Keratinocyte (primary cell): ENCODE data around the gene CCDC9B. TPM values are rescaled to one million over a fixed set of nuclear protein-coding genes. Genes with fewer than 3 reads are reported as not detected.

Source experiments
- DNase-seq: peaks from one replicate; pipeline ENCODE4 v3.0.0-alpha.2; 2011; ENCODE audit warnings: low read depth, missing footprints, low spot score
- FAIRE-seq: peaks from 2 replicates; lab custom pipeline; 2011; peaks lifted over from hg19 to GRCh38; lab: Jason Lieb, UNC
- H2AFZ ChIP-seq: 2 replicates; pipeline ENCODE4 v1.6.0; 2012; ENCODE audit warnings: low read length, control low read depth, inconsistent platforms; ENCODE audit not compliant: control insufficient read depth
- H3K27ac ChIP-seq: 2 replicates; pipeline ENCODE4 v1.5.1; 2011; ENCODE audit warnings: low read length; ENCODE audit not compliant: control insufficient read depth, insufficient read depth
- H3K27me3 ChIP-seq: 3 replicates; pipeline ENCODE4 v1.6.0; 2011; ENCODE audit warnings: low read length; ENCODE audit not compliant: control insufficient read depth, insufficient read depth; ENCODE audit errors: extremely low read depth
- H3K36me3 ChIP-seq, 2 experiments: 2 replicates in 1 of 2; 3 replicates in 1 of 2; pipeline ENCODE4 v1.5.1; 2011; ENCODE audit warnings: low read length in 2 of 2, mild to moderate bottlenecking in 1 of 2; ENCODE audit not compliant: control insufficient read depth in 2 of 2, insufficient read depth in 2 of 2; ENCODE audit errors: extremely low read depth in 1 of 2
- H3K4me1 ChIP-seq: 3 replicates; pipeline ENCODE4 v1.5.1; 2011; ENCODE audit warnings: low read length; ENCODE audit not compliant: control insufficient read depth, insufficient read depth; ENCODE audit errors: extremely low read depth
- H3K4me2 ChIP-seq: 3 replicates; pipeline ENCODE4 v1.6.0; 2011; ENCODE audit warnings: low read depth, low read length; ENCODE audit not compliant: control insufficient read depth, insufficient read depth; ENCODE audit errors: extremely low read depth
- H3K4me3 ChIP-seq, 3 experiments: fragments of 200-600 bp in 1 of 3; sonication (generic) in 1 of 3; 2 replicates in 2 of 3; 3 replicates in 1 of 3; pipeline ENCODE4 v1.5.1; 2011 to 2016; ENCODE audit warnings: low read length in 3 of 3, mild to moderate bottlenecking in 3 of 3, control low read depth in 2 of 3, inconsistent platforms in 1 of 3, low read depth in 1 of 3, mixed read lengths in 1 of 3, mixed run types in 1 of 3, moderate library complexity in 1 of 3; ENCODE audit not compliant: control insufficient read depth in 2 of 3, insufficient read depth in 2 of 3; ENCODE audit errors: extremely low read depth in 1 of 3
- H3K79me2 ChIP-seq: 2 replicates; pipeline ENCODE4 v1.6.0; 2012; ENCODE audit warnings: low read length; ENCODE audit not compliant: control insufficient read depth, insufficient read depth
- H3K9ac ChIP-seq: 3 replicates; pipeline ENCODE4 v1.6.0; 2011; ENCODE audit warnings: low read length; ENCODE audit not compliant: control insufficient read depth, insufficient read depth; ENCODE audit errors: extremely low read depth
- H3K9me1 ChIP-seq: 3 replicates; pipeline ENCODE4 v1.6.0; 2011; ENCODE audit warnings: low read length; ENCODE audit not compliant: control insufficient read depth, insufficient read depth; ENCODE audit errors: extremely low read depth
- H3K9me3 ChIP-seq: 2 replicates; pipeline ENCODE4 v1.5.1; 2012; ENCODE audit warnings: low read depth, low read length; ENCODE audit not compliant: control insufficient read depth
- H4K20me1 ChIP-seq: 3 replicates; pipeline ENCODE4 v1.6.0; 2011; ENCODE audit warnings: low read length; ENCODE audit not compliant: control insufficient read depth, insufficient read depth; ENCODE audit errors: extremely low read depth
- CTCF ChIP-seq, 3 experiments: IDR thresholded peaks in 1 of 3; conservative IDR thresholded peaks in 1 of 3; optimal IDR thresholded peaks in 1 of 3; 2 replicates in 2 of 3; 3 replicates in 1 of 3; pipeline versions ENCODE3 to v1.5.1; 2011; ENCODE audit warnings: low read length in 3 of 3, mild to moderate bottlenecking in 3 of 3, moderate library complexity in 2 of 3, control low read depth in 1 of 3, inconsistent platforms in 1 of 3; ENCODE audit not compliant: insufficient read depth in 2 of 3; ENCODE audit errors: extremely low read depth in 1 of 3
- EZH2 ChIP-seq: IDR thresholded peaks from one replicate; pipeline ENCODE4 v1.6.1; 2012; ENCODE audit warnings: inconsistent platforms, mild to moderate bottlenecking, low read length, moderate library complexity
- dilution Hi-C: fragments of 300-500 bp; cut with MboI; formaldehyde crosslinking; loops from one replicate; pipeline ENCODE4 v1.7.0; 2020; ENCODE audit warnings: low sequenced_read_pairs; ENCODE audit not compliant: extremely low pct_ligation_motif_present
- polyA plus RNA-seq, 5 experiments: library from polyadenylated mRNA; depleted of rRNA in 3 of 5; stranded (reverse) in 3 of 5; stranded (forward) in 1 of 5; unstranded in 1 of 5; fragments of >200 nt; gene quantifications; 1 replicate in 1 of 5; 2 replicates in 3 of 5; 3 replicates in 1 of 5; pipeline versions ENCODE4 v1.2.1 to v1.2.3, GENCODE V29; 2011 to 2012; ENCODE audit warnings: missing spikeins in 2 of 5, low read depth in 1 of 5, low replicate concordance in 1 of 5

The CCDC9B gene
- polyA plus RNA-seq, 1 donor (not counting 4 experiments of a cell fraction or from before 2014, with no cell fraction given): 9.6 TPM

DNA sequence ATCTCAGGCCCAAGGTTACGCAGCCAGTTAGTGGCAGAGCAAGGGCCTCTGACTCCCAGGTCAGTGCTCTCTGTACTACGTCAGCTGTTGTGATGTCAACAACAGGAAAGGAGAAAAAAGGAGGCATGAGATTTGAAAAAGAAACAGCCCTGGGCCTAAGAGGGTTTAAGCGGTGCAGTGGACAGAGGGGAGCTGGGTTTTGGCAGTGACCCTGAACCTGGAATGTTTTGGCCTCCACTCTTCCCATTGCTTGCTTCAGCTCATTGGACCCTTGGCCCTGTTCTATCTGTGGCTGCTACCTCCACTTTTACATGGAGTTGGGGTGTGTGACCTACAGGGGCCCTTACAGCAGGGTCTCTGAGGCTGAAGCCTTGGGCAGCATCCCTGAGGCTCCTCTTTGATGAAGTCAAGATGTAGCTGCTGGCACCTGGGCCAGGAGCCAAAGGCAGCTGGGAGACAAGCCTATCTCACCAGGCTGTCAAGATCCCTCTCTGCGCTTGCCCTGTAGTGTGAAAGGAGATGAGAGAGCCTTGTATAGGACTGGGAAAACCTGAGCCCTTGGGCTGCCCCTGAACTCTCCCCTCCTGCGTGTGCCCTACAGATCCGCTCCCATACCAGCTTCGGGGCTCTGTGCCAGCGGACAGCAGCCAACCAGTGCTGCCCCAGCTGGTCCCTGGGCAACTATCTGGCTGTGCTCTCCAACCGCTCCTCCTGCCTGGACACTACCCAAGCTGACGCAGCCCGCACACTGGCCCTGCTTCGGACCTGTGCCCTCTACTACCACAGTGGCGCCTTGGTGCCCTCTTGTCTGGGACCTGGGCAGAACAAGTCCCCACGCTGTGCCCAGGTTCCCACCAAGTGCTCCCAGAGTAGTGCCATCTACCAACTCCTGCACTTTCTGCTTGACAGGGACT lies 26.0 kb upstream of the CCDC9B start:
- Histone ChIP-seq H4K20me1 (no peaks in the 10 kb centered on the region), H3K79me2 (no peaks in the 10 kb centered on the region), H3K4me1 (peaks cover 12% of the 10 kb centered on the region), H2AFZ (no peak overlapping the region), H3K4me2 (no peak overlapping the region), H3K27ac (no peak overlapping the region), H3K36me3 (no peaks in the 10 kb centered on the region), H3K27me3 (peaks cover 4% of the 10 kb centered on the region), H3K4me3 (no peak overlapping the region), H3K9me3 (no peaks in the 10 kb centered on the region), H3K9ac (no peak overlapping the region), H3K9me1 (no peaks in the 10 kb centered on the region)
- FAIRE-seq: no peak
- no peak for DNase-seq
- TF ChIP-seq CTCF (optimal IDR thresholded peaks at IDR 0.05 in 1 of 3, IDR thresholded peaks at IDR 0.05 in 1 of 3, conservative IDR thresholded peaks at IDR 0.05 in 1 of 3; ENCODE audit: extremely low read depth in 1 of 3, insufficient read depth in 2 of 3, low read length in 3 of 3): no peak
- no peak for TF ChIP-seq EZH2
- dilution Hi-C loops: no loop called here

DNA sequence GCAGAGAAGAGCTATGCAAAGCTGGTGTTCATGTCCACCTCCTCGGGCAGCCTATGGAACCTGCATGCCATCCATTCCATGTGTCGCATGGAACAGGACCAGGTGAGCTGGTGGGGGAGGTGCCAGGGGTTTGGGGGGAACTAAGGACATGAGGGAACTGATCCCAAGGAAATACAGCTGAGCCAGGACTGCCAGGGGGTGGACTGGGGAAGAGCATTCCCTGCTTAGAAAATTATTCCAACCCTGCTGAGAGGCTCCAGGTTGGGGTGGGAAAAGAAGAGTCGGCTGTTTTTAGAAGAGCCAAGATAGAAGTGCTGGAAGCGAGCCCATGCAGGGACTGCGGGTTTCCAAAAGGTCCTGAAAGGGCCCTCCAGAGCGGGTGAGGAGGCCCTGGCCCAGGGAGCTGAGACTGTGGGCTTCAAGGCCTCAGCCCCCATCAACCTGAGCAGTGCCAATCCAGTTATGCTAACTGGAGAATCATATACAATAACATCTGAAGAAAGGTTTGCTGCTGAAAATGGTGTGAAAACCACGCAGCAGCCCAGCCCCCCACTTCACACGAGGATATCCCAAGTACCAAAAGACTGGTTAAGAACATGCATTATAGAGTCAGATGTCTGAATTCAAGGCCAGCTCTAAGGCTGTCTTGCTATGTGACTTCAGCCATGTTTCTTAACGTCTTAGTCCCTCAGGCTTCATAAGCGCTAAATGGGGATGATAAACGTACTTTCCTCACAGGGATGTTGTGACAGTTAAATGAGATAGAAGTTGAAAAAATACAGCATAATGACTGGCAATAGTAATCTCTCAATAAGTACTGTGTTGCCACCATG lies 25.1 kb upstream of the CCDC9B start:
- Histone ChIP-seq H3K27me3 (peaks cover 4% of the 10 kb centered on the region), H3K9me3 (no peaks in the 10 kb centered on the region), H3K79me2 (no peaks in the 10 kb centered on the region), H3K36me3 (no peaks in the 10 kb centered on the region), H3K4me2 (no peak overlapping the region), H3K4me3 (no peak overlapping the region), H3K9me1 (no peaks in the 10 kb centered on the region), H2AFZ (no peak overlapping the region), H3K4me1 (peaks cover 13% of the 10 kb centered on the region), H3K27ac (no peak overlapping the region), H4K20me1 (no peaks in the 10 kb centered on the region), H3K9ac (no peak overlapping the region)
- DNase-seq (no peak), FAIRE-seq (no peak)
- dilution Hi-C loops: no loop called here
- TF ChIP-seq CTCF (optimal IDR thresholded peaks at IDR 0.05 in 1 of 3, IDR thresholded peaks at IDR 0.05 in 1 of 3, conservative IDR thresholded peaks at IDR 0.05 in 1 of 3; ENCODE audit: extremely low read depth in 1 of 3, insufficient read depth in 2 of 3, low read length in 3 of 3) (no peak), EZH2 (no peak)
